ENCODE results near the gene THOP1.

Gene THOP1

DNA sequence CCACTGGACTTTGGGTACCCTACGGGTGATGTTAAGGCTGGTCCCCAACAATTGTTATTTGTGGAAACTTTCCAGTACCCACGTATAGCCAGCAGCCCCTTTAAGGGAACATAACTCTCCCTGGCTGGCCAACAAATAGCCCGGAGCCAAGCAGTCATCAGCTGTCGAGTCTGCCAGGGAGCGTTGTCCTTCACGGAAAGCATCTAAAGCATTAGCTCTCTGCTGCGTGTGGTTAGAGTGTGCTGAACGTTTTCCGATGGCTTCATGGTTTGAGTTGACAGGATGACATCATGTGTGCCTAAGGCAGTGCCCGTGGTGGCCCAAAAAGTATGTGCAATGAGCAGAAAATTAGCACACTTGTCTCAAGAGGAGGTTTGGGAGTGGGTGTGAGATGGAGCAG is 78.5 kb downstream of the THOP1 start:
- DNase-seq = no peak

Measured in activated CD4-positive, alpha-beta T cell treated with anti-CD3 and anti-CD28 coated beads, Interleukin-10, Interleukin-2, amounts not matched to agents 100 ng/mL and 50 ng/mL, durations not matched to agents 16 hours and 8 hours (primary cell).